K562 (cell line): ENCODE data around the gene ARNT2. TPM values are rescaled to one million over a fixed set of nuclear protein-coding genes. Genes with fewer than 3 reads are reported as not detected.

Source experiments
- ATAC-seq: fragments of 200-7000 bp; cut with Tn5 transposase; 3 replicates; pipeline ENCODE4 v1.9.1; 2020; ENCODE audit warnings: moderate library complexity
- BruUV-seq: library from RNA; stranded (reverse); fragments of 400-500 nt; replicated peaks from 2 replicates; lab custom pipeline; 2021; lab: Mats Ljungman, UMichigan
- CTCF ChIA-PET: fragments of 300-600 bp; formaldehyde crosslinking; extraction: SDS; loops from one replicate; lab custom pipeline; 2021; ENCODE audit warnings: low intra/inter-chr PET ratio; lab: Yijun Ruan, JAX
- POLR2A ChIA-PET: fragments of 300-600, 350-650 bp; sonication (Branson Sonifier 250); formaldehyde crosslinking; extraction: SDS; loops from one replicate; lab custom pipeline; 2021; ENCODE audit warnings: antibody characterized with exemption, inconsistent platforms; lab: Yijun Ruan, JAX
- DNase-seq, 4 experiments: peaks; one replicate each; pipeline versions ENCODE4 v3.0.0 to v3.0.0-alpha.2; 2011 to 2018; ENCODE audit warnings: low spot score in 3 of 4, mixed read lengths in 3 of 4; ENCODE audit errors: extremely low read depth in 1 of 4
- FAIRE-seq: peaks from 2 replicates; lab custom pipeline; 2011; peaks lifted over from hg19 to GRCh38; lab: Jason Lieb, UNC
- H2AFZ ChIP-seq: 2 replicates; pipeline ENCODE4 v1.6.0; 2011; ENCODE audit warnings: low read depth, low read length, control low read depth, inconsistent platforms
- H3K27ac ChIP-seq: fragments of 200-600 bp; 3 replicates; pipeline ENCODE4 v1.8.0; 2011; ENCODE audit warnings: low read depth, mild to moderate bottlenecking, control low read depth, inconsistent platforms, low read length, moderate library complexity, mixed read lengths; ENCODE audit errors: extremely low read depth
- H3K27me3 ChIP-seq, 2 experiments: fragments of 300-600 bp in 1 of 2; 2 replicates in 1 of 2; 3 replicates in 1 of 2; pipeline versions ENCODE4 v1.6.0 to v1.8.0; 2011; ENCODE audit warnings: inconsistent platforms in 2 of 2, low read length in 2 of 2, mild to moderate bottlenecking in 1 of 2, mixed read lengths in 1 of 2, moderate library complexity in 1 of 2; ENCODE audit not compliant: control insufficient read depth in 2 of 2, insufficient read depth in 2 of 2
- H3K36me3 ChIP-seq: fragments of 300-600 bp; 3 replicates; pipeline ENCODE4 v1.8.0; 2011; ENCODE audit warnings: mild to moderate bottlenecking, low read length, inconsistent platforms; ENCODE audit not compliant: control insufficient read depth, insufficient read depth
- H3K4me1 ChIP-seq, 2 experiments: fragments of 200-600 bp in 1 of 2; replicated peaks in 1 of 2; 2 replicates in 1 of 2; 3 replicates in 1 of 2; pipeline versions ENCODE4 v1.5.1 to v1.8.0; 2011; ENCODE audit warnings: inconsistent platforms in 2 of 2, low read length in 2 of 2, mild to moderate bottlenecking in 1 of 2, mixed read lengths in 1 of 2, moderate library complexity in 1 of 2; ENCODE audit not compliant: control insufficient read depth in 2 of 2, insufficient read depth in 2 of 2
- H3K4me2 ChIP-seq: 2 replicates; pipeline ENCODE4 v1.6.1; 2011; ENCODE audit warnings: low read length, control low read depth, inconsistent platforms, mixed read lengths; ENCODE audit not compliant: insufficient read depth
- H3K4me3 ChIP-seq: fragments of 200-600 bp; sonication (generic), shearing (Covaris generic); 2 replicates; pipeline ENCODE4 v1.5.1; 2016; ENCODE audit warnings: control low read depth, inconsistent platforms
- H3K79me2 ChIP-seq: fragments of 200-600 bp; 3 replicates; pipeline ENCODE4 v1.8.0; 2011; ENCODE audit warnings: low read length, inconsistent platforms; ENCODE audit not compliant: control insufficient read depth, insufficient read depth
- H3K9ac ChIP-seq, 2 experiments: 2 replicates each; pipeline versions ENCODE4 v1.6.0 to v1.6.1; 2011; ENCODE audit warnings: low read depth in 2 of 2, low read length in 2 of 2, control low read depth in 1 of 2, inconsistent platforms in 1 of 2, mild to moderate bottlenecking in 1 of 2, mixed read lengths in 1 of 2; ENCODE audit not compliant: insufficient read depth in 1 of 2
- H3K9me1 ChIP-seq: one replicate; pipeline ENCODE4 v1.6.0; 2011; ENCODE audit warnings: inconsistent platforms, mild to moderate bottlenecking, low read length, moderate library complexity; ENCODE audit not compliant: control insufficient read depth, insufficient read depth
- H3K9me3 ChIP-seq: replicated peaks from 2 replicates; pipeline ENCODE4 v1.5.1; 2011; ENCODE audit warnings: low read depth, low read length, inconsistent platforms; ENCODE audit not compliant: control insufficient read depth, insufficient read depth
- H4K20me1 ChIP-seq: replicated peaks from 2 replicates; pipeline ENCODE4 v1.6.1; 2011; ENCODE audit warnings: low read length, inconsistent platforms, mixed read lengths; ENCODE audit not compliant: control insufficient read depth, insufficient read depth
- JUNB ChIP-seq: fragments of 450-650 bp; formaldehyde crosslinking; conservative IDR thresholded peaks from 2 replicates; pipeline ENCODE4 v1.4.0; 2020; ENCODE audit warnings: mild to moderate bottlenecking
- LCOR ChIP-seq: sonication (generic); formaldehyde crosslinking; IDR thresholded peaks from 2 replicates; pipeline ENCODE4 v1.8.0; 2022; ENCODE audit warnings: mild to moderate bottlenecking, missing genetic modification reagents
- ZNF512 ChIP-seq: IDR thresholded peaks from 2 replicates; pipeline ENCODE4 v1.6.1; 2016; ENCODE audit warnings: missing genetic modification characterization, missing compliant biosample characterization
- WGBS: fragments of 100-300 bp; shearing (Covaris generic); methylation state at CpG from one replicate; pipeline ENCODE4 v1.1.6; 2016; ENCODE audit warnings: low coverage, mixed read lengths; ENCODE audit not compliant: insufficient coverage; ENCODE audit errors: missing lambda C conversion rate; 5-methylcytosine and 5-hydroxymethylcytosine counted together
- in situ Hi-C: fragments of 300-500 bp; cut with MboI; formaldehyde crosslinking; loops from 4 replicates; pipeline ENCODE4 v1.15.0; 2018; ENCODE audit warnings: inconsistent platforms, mixed read lengths
- intact Hi-C: fragments of 100-400 bp; cut with micrococcal nuclease; formaldehyde crosslinking; loops from 2 replicates; pipeline ENCODE4 v1.14.2; 2022
- polyA plus RNA-seq, 8 experiments: library from polyadenylated mRNA; depleted of rRNA in 4 of 8; stranded (reverse) in 5 of 8; unstranded in 3 of 8; fragments of >200 nt; fragmentation: Nextera tagmentation in 2 of 8; fragmentation: Illumina TruSeq in 1 of 8; extraction: Ambion mirVana in 2 of 8; extraction: Trizol in 1 of 8; gene quantifications; 2 replicates each; pipeline versions ENCODE4 v1.2.1 to v1.2.3, GENCODE V29; 2011 to 2014; ENCODE audit warnings: inconsistent platforms in 1 of 8, missing spikeins in 1 of 8
- total RNA-seq, 7 experiments: library from RNA; depleted of rRNA in 6 of 7; stranded (reverse); fragments of >200 nt in 6 of 7; fragmentation: Illumina TruSeq in 2 of 7; extraction: Trizol in 2 of 7; gene quantifications; 2 replicates each; pipeline versions ENCODE4 v1.2.1 to v1.2.3, GENCODE V29; 2011 to 2021; ENCODE audit warnings: low replicate concordance in 1 of 7

The ARNT2 gene
- total and polyA plus RNA-seq, 9 of the 15 experiments (the other 6 are each of a cell fraction or from before 2014, with no cell fraction given), result 0.01 TPM; not detected in 8

- FAIRE-seq, result no peak
- BruUV-seq, result no TSS peak
- intact Hi-C loops, result no loop called here
Observed at GRCh38 chr15:80626643-80627120, 222.5 kb downstream of the ARNT2 start.

More at GRCh38 chr15:80626643-80627120, 222.5 kb downstream of the ARNT2 start:
- peak; percentile 57; the same call in 1 of the 2 replicates for TF ChIP-seq ZNF512 (tag)
- TF ChIP-seq LCOR (CRISPR knock-in tag), result no peak
- TF ChIP-seq JUNB (CRISPR knock-in tag), result no peak
- Histone ChIP-seq H3K79me2 (no peaks in the 10 kb centered on the region), H3K36me3 (no peaks in the 10 kb centered on the region), H2AFZ (no peak overlapping the region), H3K9ac (no peak overlapping the region), H3K27ac (no peak overlapping the region), H3K9me3 (no peaks in the 10 kb centered on the region), H3K4me3 (no peak overlapping the region), H3K9me1 (no peaks in the 10 kb centered on the region), H4K20me1 (no peaks in the 10 kb centered on the region), H3K27me3 (peaks cover 7% of the 10 kb centered on the region in 2 experiments; a peak in 3 of 5 replicates), H3K4me1 (no peaks in the 10 kb centered on the region), H3K4me2 (no peak overlapping the region)
- DNase-seq (no peak), ATAC-seq (no peak)
- ChIA-PET CTCF (no interaction called here), POLR2A (no interaction called here)
- WGBS, result 0% methylated on average over 1 of the region's 1 CpG
- in situ Hi-C loops, result no loop called here
